NCI-H460 (cell line): Measurements from ENCODE around the gene SPDEF. TPM values are rescaled to one million over a fixed set of nuclear protein-coding genes. Genes with fewer than 3 reads are reported as not detected.

Experiments
- DNase-seq: peaks from one replicate; pipeline ENCODE4 v3.0.0-alpha.2; 2016; ENCODE audit warnings: low read depth; ENCODE audit errors: extremely low read depth
- total RNA-seq: library from RNA; depleted of rRNA; stranded (reverse); fragments of >200 nt; shearing (Covaris generic); gene quantifications from 2 replicates; pipeline ENCODE4 v1.2.3, GENCODE V29; 2014

The SPDEF gene
- total RNA-seq, 1 experiment from 2014 or later, result not detected

DNA sequence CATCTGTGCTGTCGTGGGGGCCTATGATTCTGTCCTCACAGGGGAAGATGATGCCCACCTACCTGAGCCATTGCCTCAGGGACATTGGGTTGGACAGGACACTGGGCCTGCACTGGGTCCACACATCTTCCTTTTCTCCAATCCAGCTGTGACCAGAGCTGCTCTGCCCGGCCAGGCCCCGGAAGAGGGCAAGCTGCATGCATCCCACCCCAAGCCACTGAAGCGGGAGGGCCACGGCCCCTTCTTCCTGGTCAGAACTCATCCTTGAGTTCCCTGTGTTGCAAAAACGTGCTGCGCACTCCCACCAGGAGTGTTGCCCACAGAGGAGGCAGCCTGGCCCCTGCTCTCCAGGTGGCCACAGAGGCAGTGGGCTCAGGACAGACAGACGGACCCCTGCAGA lies 38.2 kb downstream of the SPDEF start:
- no peak for DNase-seq

- no peak for DNase-seq
These were observed 38.7 kb downstream of the SPDEF start for GRCh38 chr6:34517461-34517881.

GRCh38 chr6:34516391-34517324 lies 39.5 kb downstream of the SPDEF start:
- DNase-seq, result no peak

GRCh38 chr6:34515473-34516387 lies 40.4 kb downstream of the SPDEF start:
- DNase-seq, result no peak

DNA sequence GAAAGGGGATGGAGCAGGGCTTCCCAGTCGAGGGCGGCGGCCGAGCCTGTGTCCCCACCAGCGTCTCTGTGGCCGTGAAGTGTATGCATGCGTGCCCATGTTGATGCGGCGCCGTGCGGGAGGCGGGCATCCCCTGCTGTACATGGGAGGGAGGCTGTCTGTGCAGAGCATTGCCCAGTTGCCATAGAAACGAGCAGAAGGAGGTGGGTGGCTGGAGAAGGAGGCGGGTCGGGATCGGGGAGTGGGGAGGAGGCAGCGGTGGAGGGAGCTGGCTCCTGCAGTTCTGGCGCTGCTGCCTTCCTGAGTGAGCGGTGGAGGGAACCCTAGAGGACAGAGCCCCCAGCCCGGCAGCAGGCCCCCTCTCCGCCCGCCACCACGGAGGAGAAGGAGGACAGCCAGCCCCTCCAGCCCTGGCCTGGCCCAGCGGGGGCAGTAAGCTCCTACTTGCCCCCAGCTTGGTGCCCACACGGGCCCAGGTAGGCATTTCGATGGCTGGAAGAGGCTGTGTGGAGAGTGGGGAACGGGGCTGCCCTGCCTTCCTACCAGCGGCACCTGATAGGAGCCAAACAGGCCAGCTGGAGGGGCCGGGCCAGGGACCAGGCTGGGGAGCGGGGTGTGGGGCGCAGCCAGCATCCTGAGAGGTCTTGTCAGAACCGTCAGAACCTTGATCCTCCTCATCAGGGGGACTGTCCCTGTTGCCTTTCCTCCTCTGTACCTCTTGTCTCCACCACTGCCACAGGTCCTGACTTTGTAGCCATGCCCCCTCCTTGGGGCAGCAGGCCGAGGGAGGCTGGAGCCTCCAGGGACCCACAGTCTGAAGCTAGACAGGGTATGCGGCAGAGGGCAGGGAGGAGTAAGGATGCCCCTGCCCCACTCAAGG lies 41.3 kb downstream of the SPDEF start:
- no peak for DNase-seq

DNA sequence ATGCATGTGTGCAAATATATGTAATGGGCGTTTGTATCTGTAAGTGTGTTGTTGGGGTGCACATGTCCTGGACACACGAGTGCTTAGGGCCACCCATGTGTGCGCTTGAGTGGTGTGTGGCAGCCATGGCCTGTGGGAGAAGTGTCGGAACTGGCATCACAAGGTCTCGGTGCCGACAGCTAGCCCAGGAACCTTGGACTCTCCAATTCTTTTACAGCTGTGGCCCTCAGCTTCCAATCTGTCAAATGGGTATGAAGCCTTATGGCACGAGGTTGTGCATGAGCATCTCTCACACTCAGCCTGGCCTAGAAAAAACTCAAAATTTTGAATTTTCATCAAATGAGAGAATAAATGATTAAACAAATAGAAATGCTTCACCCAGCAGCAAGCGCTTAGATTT lies 42.0 kb downstream of the SPDEF start:
- no peak for DNase-seq

- DNase-seq, result no peak
These were observed 42.5 kb downstream of the SPDEF start for GRCh38 chr6:34513646-34514045.

DNA sequence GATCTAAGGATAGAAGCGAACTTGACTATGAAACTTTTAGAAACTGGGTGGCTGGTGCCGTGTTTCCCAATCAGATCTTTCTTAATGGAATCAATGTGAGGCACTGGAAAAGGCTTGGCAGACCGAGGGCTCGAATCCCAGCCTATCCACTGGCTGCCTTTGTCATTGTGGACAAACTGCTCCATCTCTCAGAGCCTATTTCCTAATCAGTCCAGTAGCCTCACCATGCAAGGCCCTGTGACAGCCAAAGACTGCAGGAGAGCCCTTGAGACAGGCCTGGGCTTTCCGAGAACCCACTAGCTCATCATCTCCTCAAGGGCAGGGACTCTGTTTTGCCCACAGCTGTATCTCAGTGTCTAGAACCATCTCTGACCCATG lies 43.4 kb downstream of the SPDEF start:
- DNase-seq, result no peak

- DNase-seq, result no peak
These were observed 44.0 kb downstream of the SPDEF start for GRCh38 chr6:34511915-34512737.

GRCh38 chr6:34511214-34511914 lies 44.8 kb downstream of the SPDEF start:
- DNase-seq, result no peak

DNA sequence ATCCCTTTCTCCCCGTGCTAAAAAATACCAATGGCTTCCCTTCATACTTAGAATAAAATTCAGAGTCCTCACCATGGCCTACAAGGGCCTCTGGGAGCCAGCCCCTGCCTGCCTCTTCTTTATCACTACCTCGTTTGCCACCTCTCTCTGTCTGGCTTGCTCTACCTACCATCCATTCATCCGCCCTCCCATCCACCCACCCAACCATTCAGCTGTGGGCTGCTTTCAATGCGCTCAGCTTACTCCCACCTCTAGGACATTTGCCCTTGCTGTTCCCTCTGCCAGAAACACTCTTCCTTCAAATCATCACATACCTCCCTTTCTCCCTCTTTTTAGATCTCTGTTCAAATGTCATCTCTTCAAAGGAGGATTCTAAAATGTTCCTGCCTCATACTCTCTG lies 45.8 kb downstream of the SPDEF start:
- no peak for DNase-seq

GRCh38 chr6:34509782-34510181 lies 46.3 kb downstream of the SPDEF start:
- no peak for DNase-seq

GRCh38 chr6:34508425-34508824 lies 47.7 kb downstream of the SPDEF start:
- no peak for DNase-seq

- no peak for DNase-seq
These were observed 49.4 kb downstream of the SPDEF start for GRCh38 chr6:34506718-34507117.

DNA sequence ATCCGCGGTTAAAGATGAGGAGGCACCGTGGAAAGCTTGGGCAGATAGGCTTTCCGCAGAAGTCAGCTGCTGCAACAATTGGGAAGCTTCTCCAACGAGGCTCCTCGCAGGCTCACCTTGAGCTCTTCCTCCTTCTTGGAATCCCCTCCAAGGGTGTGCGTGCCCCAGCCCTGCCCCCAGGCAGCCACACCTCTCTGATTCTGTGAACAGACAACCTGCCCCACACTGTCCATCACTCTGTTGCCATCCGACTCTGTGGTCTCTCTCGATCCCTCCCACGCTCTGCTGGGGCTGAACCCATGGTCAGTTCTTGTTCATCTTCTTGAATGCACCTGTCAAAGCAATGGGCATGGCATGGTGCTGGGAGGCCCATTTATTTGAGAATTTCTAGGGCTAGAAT lies 58.7 kb downstream of the SPDEF start:
- DNase-seq, result no peak

- no peak for DNase-seq
These were observed 59.9 kb downstream of the SPDEF start for GRCh38 chr6:34496103-34496685.

GRCh38 chr6:34494973-34495372 lies 61.2 kb downstream of the SPDEF start:
- no peak for DNase-seq

DNA sequence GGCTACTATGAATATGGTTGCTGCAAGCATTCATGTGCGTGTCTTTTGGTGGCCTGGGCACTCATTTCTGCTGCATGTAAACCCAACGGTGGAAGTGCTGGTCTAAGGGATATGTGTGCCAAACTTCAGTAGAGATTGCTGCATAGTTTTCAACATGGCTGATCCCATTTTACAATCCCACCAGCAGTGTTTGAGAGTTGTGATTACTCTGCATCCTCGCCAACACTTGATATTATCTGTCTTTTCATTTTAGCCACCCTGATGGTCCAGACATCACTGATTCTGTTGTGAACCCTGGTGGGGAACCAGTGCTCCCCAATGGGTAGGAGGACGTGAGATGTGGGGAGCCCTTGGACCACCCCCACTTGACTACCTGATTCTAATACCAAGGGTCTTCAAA lies 62.8 kb downstream of the SPDEF start:
- no peak for DNase-seq

GRCh38 chr6:34491091-34491430 lies 65.1 kb downstream of the SPDEF start:
- peak; percentile 6 for DNase-seq
